AG04450 (cell line): ENCODE measurements around the gene PRKCZ. TPM values are rescaled to one million over a fixed set of nuclear protein-coding genes. Genes with fewer than 3 reads are reported as not detected.

Experiments used
- CTCF ChIA-PET: fragments of 300-600, 350-600 bp; formaldehyde crosslinking; extraction: SDS; loops from one replicate; lab custom pipeline; 2022; ENCODE audit warnings: antibody characterized with exemption, inconsistent platforms; lab: Charles Lee
- POLR2A ChIA-PET: fragments of 350-600 bp; formaldehyde crosslinking; extraction: SDS; loops from one replicate; lab custom pipeline; 2021; ENCODE audit warnings: antibody characterized with exemption, inconsistent platforms; lab: Yijun Ruan, JAX
- DNase-seq: peaks from one replicate; pipeline ENCODE4 v3.0.0-alpha.2; 2011; ENCODE audit warnings: low read depth, low spot score
- H3K27ac ChIP-seq: one replicate; pipeline ENCODE4 v1.5.1; 2012; ENCODE audit warnings: low read depth, low read length, control low read depth
- H3K27me3 ChIP-seq: one replicate; pipeline ENCODE4 v1.6.0; 2012; ENCODE audit warnings: low read length; ENCODE audit not compliant: control insufficient read depth, insufficient read depth
- H3K4me3 ChIP-seq: 2 replicates; pipeline ENCODE4 v1.5.1; 2011; ENCODE audit warnings: mild to moderate bottlenecking, low read depth, low read length, control low read depth
- H3K9me3 ChIP-seq: 2 replicates; pipeline ENCODE4 v1.5.1; 2012; ENCODE audit warnings: low read length; ENCODE audit not compliant: control insufficient read depth, insufficient read depth
- CTCF ChIP-seq: IDR thresholded peaks from 2 replicates; pipeline ENCODE4 v1.5.1; 2011; ENCODE audit warnings: low read depth, low read length, control low read depth, inconsistent platforms
- polyA plus RNA-seq: library from polyadenylated mRNA; depleted of rRNA; stranded (reverse); fragments of >200 nt; gene quantifications from 2 replicates; pipeline ENCODE4 v1.2.3, GENCODE V29; 2011

The PRKCZ gene
- polyA plus RNA-seq, 1 experiment: 3.0 TPM

GRCh38 chr1:2197707-2198165, 147.5 kb downstream of the PRKCZ start:
- Histone ChIP-seq H3K9me3 (no peaks in the 10 kb centered on the region; the same call in 1 of the 2 replicates), H3K27me3 (no peaks in the 10 kb centered on the region), H3K4me3 (no peak overlapping the region), H3K27ac (no peak overlapping the region)
- no peak for DNase-seq
- ChIA-PET POLR2A (interaction anchor here (0.6 to 1.0 kb wide), 2 partner anchors 7 to 208 kb away, joined by 3 read pairs; no protein-coding TSS in a partner anchor), CTCF (interaction anchor here (0.9 to 7.3 kb wide), 2 partner anchors 114 to 183 kb away, joined by 3 to 255 read pairs; no protein-coding TSS in a partner anchor)
- TF ChIP-seq CTCF: no peak

- TF ChIP-seq CTCF: no peak
- Histone ChIP-seq H3K4me3 (no peak overlapping the region), H3K9me3 (no peaks in the 10 kb centered on the region; the same call in 1 of the 2 replicates), H3K27me3 (no peaks in the 10 kb centered on the region), H3K27ac (peak overlapping the region; percentile 75)
- CTCF ChIA-PET: interaction anchor here (0.6 to 3.2 kb wide), 6 partner anchors 60 to 191 kb away, joined by 3 to 50 read pairs (median 4); no protein-coding TSS in a partner anchor
- DNase-seq: no peak
- POLR2A ChIA-PET: interaction anchor here (0.7 to 1.2 kb wide), 7 partner anchors 9 to 207 kb away, joined by 3 to 9 read pairs (median 7); partner anchors contain the start of genes RER1 and SKI
Measured at GRCh38 chr1:2198571-2198970, 148.4 kb downstream of the PRKCZ start.

GRCh38 chr1:2199042-2199810, 149.0 kb downstream of the PRKCZ start:
- peak overlapping the region; percentile 61 for H3K4me3 ChIP-seq
- POLR2A ChIA-PET: interaction anchor here (0.5 to 1.2 kb wide), 11 partner anchors 10 to 387 kb away, joined by 3 to 9 read pairs (median 5); partner anchors contain the start of genes RER1 and SKI
- peak overlapping the region; percentile 75 for H3K27ac ChIP-seq
- DNase-seq: peak; percentile 49
- H3K9me3 ChIP-seq: no peaks in the 10 kb centered on the region; the same call in 1 of the 2 replicates
- CTCF ChIA-PET: interaction anchor here (0.5 to 3.2 kb wide), 9 partner anchors 12 to 192 kb away, joined by 3 to 50 read pairs (median 4); partner anchors contain the start of genes MORN1 and RER1
- no peaks in the 10 kb centered on the region for H3K27me3 ChIP-seq
- no peak for TF ChIP-seq CTCF

- no peak for TF ChIP-seq CTCF
- no peaks in the 10 kb centered on the region; the same call in 1 of the 2 replicates for H3K9me3 ChIP-seq
- no peak overlapping the region for H3K27ac ChIP-seq
- H3K4me3 ChIP-seq: peak overlapping the region; percentile 7; the same call in 1 of the 2 replicates
- no peak for DNase-seq
- ChIA-PET POLR2A (interaction anchor here (0.7 kb wide), 2 partner anchors 9 to 386 kb away, joined by 3 to 6 read pairs; no protein-coding TSS in a partner anchor), CTCF (interaction anchor here (1.4 to 3.2 kb wide), 2 partner anchors 115 to 181 kb away, joined by 3 to 50 read pairs; no protein-coding TSS in a partner anchor)
- H3K27me3 ChIP-seq: no peaks in the 10 kb centered on the region
Measured at GRCh38 chr1:2200308-2200943, 150.2 kb downstream of the PRKCZ start.
